IPS DF 6.9 (cell line): ENCODE measurements around the gene ACOT11.
"Not testable (repeated sequence)": the region's sequence is repeated elsewhere in the genome, so short reads cannot be mapped to it uniquely, and the experiment has no call there.

Experiments
- DNase-seq: peaks from one replicate; pipeline ENCODE4 v3.0.0-alpha.2; 2013; ENCODE audit warnings: low read depth, low spot score
- H3K27ac ChIP-seq: one replicate; pipeline ENCODE4 v1.5.1; 2013; ENCODE audit warnings: low read length, control low read depth
- H3K27me3 ChIP-seq: 2 replicates; pipeline ENCODE4 v1.6.1; 2013; ENCODE audit warnings: mild to moderate bottlenecking, low read length; ENCODE audit not compliant: control insufficient read depth, insufficient read depth
- H3K36me3 ChIP-seq: 2 replicates; pipeline ENCODE4 v1.6.1; 2013; ENCODE audit warnings: low read length; ENCODE audit not compliant: control insufficient read depth, insufficient read depth
- H3K4me1 ChIP-seq: 2 replicates; pipeline ENCODE4 v1.6.1; 2013; ENCODE audit warnings: low read length; ENCODE audit not compliant: control insufficient read depth, insufficient read depth
- H3K4me3 ChIP-seq: 2 replicates; pipeline ENCODE4 v1.5.1; 2013; ENCODE audit warnings: mild to moderate bottlenecking, low read length
- H3K9me3 ChIP-seq: 2 replicates; pipeline ENCODE4 v1.6.1; 2013; ENCODE audit warnings: low read length, inconsistent platforms; ENCODE audit not compliant: control insufficient read depth, insufficient read depth
- WGBS: extraction: QIAGEN DNeasy Blood & Tissue Kit; methylation state at CpG from one replicate; pipeline ENCODE4 v1.1.7; 2013; ENCODE audit warnings: mixed read lengths, missing lambda C conversion rate; ENCODE audit not compliant: insufficient read length, insufficient coverage; 5-methylcytosine and 5-hydroxymethylcytosine counted together

The ACOT11 gene

DNA sequence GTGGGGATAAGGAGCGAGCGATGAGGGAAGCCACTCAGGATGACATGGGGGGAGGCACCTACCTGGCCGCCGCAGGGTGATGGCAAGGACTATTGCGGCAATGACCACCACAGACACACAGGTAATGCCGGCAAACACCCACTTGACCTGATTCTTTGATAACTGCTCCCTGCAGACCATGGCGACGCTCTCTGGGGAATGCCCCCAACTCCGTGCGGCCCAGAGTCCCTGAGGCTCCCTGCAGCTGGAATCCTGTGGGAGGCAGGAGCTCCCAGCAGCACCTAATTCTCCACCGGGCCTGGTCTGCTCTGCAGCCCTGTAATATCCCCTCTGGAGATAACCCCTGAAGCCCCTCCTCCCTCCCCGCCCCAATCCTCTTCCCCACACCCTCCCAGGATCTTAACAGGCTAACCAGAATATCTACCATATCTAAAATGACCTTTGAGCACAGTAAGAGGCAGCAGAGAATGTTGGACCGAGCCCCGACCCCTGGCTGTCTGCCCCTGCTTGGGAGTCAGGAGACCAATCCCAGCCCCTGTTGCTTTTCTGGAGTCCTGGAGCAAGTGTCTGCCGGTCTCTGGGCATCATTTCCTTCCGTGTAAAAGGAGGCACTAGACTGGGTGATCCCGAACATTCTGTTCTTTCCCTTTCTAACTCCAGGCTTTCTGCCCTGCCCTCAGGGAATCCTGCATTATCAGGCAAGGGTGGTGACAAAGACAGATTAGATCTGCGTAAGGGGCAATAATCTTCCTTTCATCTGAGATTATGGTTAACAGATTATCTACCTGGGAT lies 75.4 kb downstream of the ACOT11 start, which contains the start of gene FAM151A:
Gene FAM151A (minus strand): TSS at position 310 of the 792 bp plus-strand sequence. CDS start 130 bp downstream, at position 180.
- Histone ChIP-seq H3K4me1 (no peaks in the 10 kb centered on the region), H3K4me3 (no peak within 1 kb of the TSS), H3K36me3 (no peaks in the 10 kb centered on the region), H3K27me3 (no peaks in the 10 kb centered on the region), H3K27ac (no peak within 1 kb of the TSS), H3K9me3 (no peaks in the 10 kb centered on the region)
- no CpG with 5 or more reads among the region's 18 CpGs for WGBS
- DNase-seq = no peak

DNA sequence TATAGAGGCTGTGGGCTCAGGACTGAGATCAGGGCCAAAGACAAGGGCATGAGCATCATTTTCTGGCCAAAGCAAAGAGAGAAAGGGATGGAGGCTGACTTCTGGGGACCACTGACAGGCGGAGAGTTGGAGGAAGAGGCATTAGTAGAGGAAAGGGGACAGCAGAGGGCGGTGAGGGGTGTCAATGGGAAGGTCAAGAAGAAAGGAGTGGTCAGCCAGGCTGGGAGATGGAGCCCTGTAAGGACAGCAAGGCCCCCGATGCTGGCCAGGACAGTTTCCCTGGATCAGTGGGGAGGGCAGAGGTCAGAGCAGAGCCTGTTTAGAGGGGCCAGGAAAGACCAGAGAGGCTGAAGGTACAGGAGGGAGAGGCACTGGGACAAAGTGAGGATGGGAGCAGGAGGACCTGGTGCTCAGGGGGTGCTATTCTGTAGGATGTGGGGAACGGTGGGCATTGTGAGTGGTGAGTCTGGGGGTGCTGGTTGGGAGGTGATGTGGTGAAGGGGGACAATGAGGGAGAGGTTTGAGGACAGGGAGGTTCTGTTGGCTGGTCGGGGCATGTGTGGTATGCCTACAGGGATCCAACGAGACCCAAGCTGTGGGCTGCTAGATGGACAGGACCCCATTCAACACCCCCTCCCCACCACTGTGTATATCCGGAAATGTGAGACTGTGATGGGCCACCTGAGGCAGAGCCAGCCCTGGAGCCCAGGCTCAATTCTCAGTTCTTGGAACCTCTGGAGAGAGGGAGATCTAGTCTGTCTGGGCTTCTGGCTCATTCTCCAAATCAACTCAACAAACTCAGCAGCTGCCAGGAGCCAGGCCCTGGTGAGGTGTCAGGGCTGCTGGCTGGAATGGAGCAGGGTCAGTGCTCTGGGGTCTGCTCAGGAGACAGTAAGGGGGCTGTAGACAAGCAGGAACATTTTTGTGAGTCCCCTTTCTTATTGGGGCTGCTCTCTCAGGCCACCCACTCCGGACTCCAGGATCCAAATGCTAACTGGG lies 76.7 kb downstream of the ACOT11 start:
- Histone ChIP-seq H3K4me1 (no peaks in the 10 kb centered on the region), H3K9me3 (no peaks in the 10 kb centered on the region), H3K4me3 (no peak overlapping the region), H3K36me3 (no peaks in the 10 kb centered on the region), H3K27me3 (no peaks in the 10 kb centered on the region), H3K27ac (no peak overlapping the region)
- WGBS = no CpG with 5 or more reads among the region's 8 CpGs
- DNase-seq = no peak

DNA sequence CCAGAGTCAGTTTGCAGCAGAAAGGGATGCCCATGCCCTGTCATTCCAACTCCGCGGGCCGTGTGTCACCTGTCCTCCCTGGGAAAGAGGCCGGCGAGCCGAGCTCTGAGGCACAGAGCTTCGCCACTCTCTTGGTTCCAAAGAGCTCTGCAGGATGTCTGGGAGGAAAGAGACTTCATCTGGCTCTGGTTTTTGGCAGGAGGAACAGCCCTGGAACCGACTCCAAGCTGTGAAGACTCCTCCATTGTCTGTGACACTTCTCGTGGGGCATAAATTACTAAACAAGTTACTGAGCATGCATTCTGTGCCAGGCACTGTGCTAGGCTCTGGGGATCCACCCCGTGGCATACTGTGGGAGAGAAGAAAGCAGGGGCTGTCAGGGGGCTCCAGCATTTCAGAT lies 79.2 kb downstream of the ACOT11 start:
- DNase-seq = no peak
- Histone ChIP-seq H3K9me3 (no peaks in the 10 kb centered on the region), H3K27ac (no peak overlapping the region)

DNA sequence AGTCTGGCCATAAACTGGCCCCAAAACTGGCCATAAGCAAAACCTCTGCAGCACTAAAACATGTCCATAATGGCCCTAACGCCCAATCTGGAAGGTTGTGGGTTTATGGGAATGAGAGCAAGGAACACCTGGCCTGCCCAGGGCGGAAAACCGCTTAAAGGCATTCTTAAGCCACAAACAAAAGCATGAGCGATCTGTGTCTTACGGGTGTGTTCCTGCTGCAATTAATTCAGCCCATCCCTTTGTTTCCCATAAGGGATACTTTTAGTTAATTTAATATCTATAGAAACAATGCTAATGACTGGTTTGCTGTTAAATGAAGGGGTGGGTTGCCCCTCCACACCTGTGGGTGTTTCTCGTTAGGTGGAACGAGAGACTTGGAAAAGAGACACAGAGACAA lies 87.8 kb downstream of the ACOT11 start:
- not testable (repeated sequence) for H3K36me3 ChIP-seq, H3K4me1 ChIP-seq, H3K4me3 ChIP-seq, DNase-seq, H3K9me3 ChIP-seq, H3K27me3 ChIP-seq, H3K27ac ChIP-seq
- WGBS = no CpG with 5 or more reads among the region's 7 CpGs

More for the DNA sequence above, 79.2 kb downstream of the ACOT11 start:
- Histone ChIP-seq H3K4me3 (no peak overlapping the region), H3K36me3 (no peaks in the 10 kb centered on the region), H3K27me3 (no peaks in the 10 kb centered on the region), H3K4me1 (no peaks in the 10 kb centered on the region)
- WGBS = no CpG with 5 or more reads among the region's 10 CpGs

DNA sequence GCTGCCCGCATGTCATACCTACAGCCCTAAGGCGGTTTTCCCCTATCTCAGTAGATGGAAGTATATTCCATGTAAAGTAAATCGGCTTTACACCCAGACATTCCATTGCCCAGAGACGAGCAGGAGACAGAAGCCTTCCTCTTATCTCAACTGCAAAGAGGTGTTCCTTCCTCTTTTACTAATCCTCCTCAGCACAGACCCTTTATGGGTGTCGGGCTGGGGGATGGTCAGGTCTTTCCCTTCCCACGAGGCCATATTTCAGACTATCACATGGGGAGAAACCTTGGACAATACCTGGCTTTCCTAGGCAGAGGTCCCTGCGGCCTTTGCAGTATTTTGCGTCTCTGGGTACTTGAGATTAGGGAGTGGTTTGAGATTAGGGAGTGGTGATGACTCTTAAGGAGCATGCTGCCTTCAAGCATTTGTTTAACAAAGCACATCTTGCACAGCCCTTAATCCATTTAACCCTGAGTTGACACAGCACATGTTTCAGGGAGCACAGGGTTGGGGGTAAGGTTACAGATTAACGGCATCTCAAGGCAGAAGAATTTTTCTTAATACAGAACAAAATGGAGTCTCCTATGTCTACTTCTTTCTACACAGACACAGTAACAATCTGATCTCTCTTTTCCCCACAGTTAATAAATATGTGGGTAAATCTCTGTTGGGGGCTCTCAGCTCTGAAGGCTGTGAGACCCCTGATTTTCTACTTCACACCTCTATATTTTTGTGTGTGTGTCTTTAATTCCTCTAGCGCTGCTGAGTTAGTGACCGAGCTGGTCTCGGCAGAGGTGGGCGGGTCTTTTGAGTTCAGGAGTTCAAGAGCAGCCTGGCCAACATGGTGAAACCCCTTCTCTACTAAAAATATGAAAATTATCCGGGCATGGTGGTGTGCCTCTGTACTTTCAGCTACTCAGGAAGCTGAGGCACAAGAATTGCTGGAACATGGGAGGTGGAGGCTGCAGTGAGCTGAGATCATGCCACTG lies 88.7 kb downstream of the ACOT11 start:
- H3K9me3 ChIP-seq, H3K4me1 ChIP-seq, H3K4me3 ChIP-seq, DNase-seq, H3K36me3 ChIP-seq, H3K27me3 ChIP-seq, H3K27ac ChIP-seq: not testable (repeated sequence)
- WGBS = no CpG with 5 or more reads among the region's 14 CpGs

DNA sequence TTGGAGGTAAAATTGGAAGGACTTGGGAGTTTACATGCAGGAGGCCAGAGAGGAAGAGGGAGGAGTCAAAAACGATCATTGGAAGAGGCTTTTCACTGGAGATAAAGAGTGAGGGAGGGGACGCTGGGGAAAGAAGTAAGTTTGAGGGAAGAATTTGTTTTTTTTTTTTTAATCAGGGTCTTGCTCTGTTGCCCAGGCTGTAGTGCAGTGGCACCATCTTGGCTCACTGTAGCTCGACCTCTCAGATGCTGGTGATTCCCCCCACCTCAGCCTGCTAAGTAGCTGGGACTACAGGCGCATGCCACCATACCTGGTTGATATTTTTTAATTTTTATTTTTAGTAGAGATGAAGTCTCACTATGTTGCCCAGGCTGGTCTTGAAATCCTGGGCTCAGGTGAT lies 92.3 kb downstream of the ACOT11 start:
- 100% methylated on average over 1 of the region's 4 CpGs for WGBS
- H3K9me3 ChIP-seq = no peaks in the 10 kb centered on the region
- H3K27ac ChIP-seq = no peak overlapping the region
- H3K36me3 ChIP-seq = no peaks in the 10 kb centered on the region
- H3K4me3 ChIP-seq = no peak overlapping the region
- H3K27me3 ChIP-seq = no peaks in the 10 kb centered on the region; the same call in 1 of the 2 replicates
- H3K4me1 ChIP-seq = no peaks in the 10 kb centered on the region
- no peak for DNase-seq

DNA sequence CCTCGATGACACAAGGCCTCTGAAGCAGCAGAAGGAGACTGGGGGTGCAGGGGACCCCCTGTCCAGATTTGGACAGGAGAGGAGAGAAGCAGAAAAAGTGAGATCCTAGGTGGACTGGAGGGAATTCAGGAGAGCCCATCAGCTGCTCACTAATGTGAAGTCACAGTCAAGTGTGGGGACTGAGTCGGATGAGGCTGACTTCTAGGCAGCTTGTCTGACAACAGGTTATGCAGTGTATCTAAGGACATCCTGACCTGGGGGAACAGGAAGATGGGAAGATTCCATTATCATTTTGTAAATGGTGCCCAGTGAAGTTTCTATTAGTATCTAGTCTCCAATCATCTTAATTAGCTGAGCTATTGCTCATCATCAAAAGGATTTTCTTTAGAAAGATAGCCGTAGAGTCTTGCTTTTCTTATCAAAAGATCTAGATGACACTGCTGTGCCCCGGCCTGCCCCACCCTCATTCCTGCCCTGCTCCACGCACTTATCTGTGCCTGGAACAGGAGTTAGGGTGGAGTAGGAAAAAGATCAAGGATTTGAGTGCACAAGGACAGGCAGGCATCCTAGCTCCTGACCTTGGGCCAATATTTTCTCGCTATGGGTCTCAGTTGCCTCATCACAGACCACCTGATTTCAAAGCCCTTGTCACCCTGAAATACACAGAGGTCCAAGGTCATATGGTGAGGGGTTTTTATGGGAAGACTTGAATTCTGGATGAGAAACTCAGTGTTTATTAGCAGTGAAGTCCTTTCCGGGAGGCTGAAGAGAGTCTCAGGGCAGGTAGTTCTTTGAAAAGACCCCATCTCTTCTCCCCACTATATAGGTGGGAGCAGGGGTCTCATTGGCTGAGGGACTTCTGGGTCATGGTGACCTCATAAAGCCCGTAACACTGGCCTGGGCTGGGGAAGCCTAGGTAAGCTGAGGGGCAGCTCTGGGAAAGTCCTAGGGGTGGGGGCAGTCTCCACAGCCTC lies 93.1 kb downstream of the ACOT11 start, which contains the start of gene MROH7:
Gene MROH7 (plus strand): TSS at position 924 of the 974 bp plus-strand sequence. CDS start 11,141 bp downstream, outside the sequence.
- H3K27me3 ChIP-seq = no peaks in the 10 kb centered on the region; the same call in 1 of the 2 replicates
- no peaks in the 10 kb centered on the region for H3K4me1 ChIP-seq
- H3K27ac ChIP-seq = no peak within 1 kb of the TSS
- H3K36me3 ChIP-seq = no peaks in the 10 kb centered on the region
- H3K9me3 ChIP-seq = no peaks in the 10 kb centered on the region
- WGBS = no CpG with 5 or more reads among the region's 8 CpGs
- H3K4me3 ChIP-seq = no peak within 1 kb of the TSS
- DNase-seq = no peak

DNA sequence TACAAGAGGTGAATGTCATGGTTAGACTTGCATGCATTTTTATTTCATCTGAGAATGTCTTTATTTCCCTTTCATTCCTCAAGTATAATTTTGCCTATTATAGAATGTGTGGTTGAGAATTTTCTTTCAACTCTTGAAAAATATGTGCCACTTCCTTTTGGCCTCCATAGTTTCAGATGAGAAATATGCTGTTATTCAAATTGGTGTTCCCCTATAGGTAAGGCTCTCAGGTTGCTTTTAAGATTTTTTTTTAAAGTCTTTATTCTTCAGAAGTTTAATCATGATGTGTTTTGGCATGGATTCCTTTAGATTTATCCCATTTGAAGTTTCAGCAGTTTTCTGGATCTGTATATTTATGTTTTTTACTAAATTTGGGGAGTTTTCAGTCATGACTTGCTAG lies 95.7 kb downstream of the ACOT11 start:
- Histone ChIP-seq H3K36me3 (no peaks in the 10 kb centered on the region), H3K4me3 (no peak overlapping the region), H3K27ac (no peak overlapping the region), H3K4me1 (no peaks in the 10 kb centered on the region), H3K9me3 (no peaks in the 10 kb centered on the region), H3K27me3 (no peaks in the 10 kb centered on the region; the same call in 1 of the 2 replicates)
- DNase-seq = no peak
